Measurements from ENCODE around the gene RMRP. TPM values are rescaled to one million over a fixed set of nuclear protein-coding genes. Genes with fewer than 3 reads are reported as not detected.
"Not testable (repeated sequence)": the region's sequence is repeated elsewhere in the genome, so short reads cannot be mapped to it uniquely, and the experiment has no call there.

RMRP gene
- total RNA-seq, 1 donor from 2014 or later, result 18,328 TPM

DNA sequence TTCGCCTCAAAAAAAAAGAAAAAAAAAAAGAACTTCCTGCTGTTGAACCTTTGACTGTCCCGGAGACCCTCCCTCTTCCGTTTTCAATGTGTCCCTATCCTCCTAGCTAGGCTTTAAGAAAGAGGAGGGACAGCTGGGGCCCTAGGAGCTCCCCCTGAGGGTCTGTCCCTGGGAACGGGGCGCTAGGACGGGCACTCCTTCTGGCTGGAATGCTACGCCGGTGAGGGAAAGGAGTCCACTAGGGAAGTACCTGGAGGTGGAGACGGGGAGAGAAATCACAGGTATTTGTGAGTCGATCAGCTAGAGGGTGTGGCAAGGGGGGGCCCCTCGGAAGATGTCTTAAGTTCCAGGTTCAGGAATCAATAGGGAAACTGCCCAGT lies 11.7 kb downstream of the RMRP start:
- H3K4me1 Mint-ChIP-seq (ENCODE audit: unreplicated experiment), result peaks cover 17% of the 10 kb centered on the region
- H3K4me3 Mint-ChIP-seq, result peak overlapping the region; percentile 95
- peaks cover 4% of the 10 kb centered on the region for H3K36me3 Mint-ChIP-seq
- H3K27me3 Mint-ChIP-seq, result no peaks in the 10 kb centered on the region
- no peaks in the 10 kb centered on the region for H3K9me3 Mint-ChIP-seq
- no peak for TF ChIP-seq CTCF (conservative IDR thresholded peaks at IDR 0.05)
- DNase-seq (ENCODE audit: extremely low spot score, unreplicated experiment), result no peak
- peak overlapping the region; percentile 98 for H3K27ac Mint-ChIP-seq

- H3K36me3 Mint-ChIP-seq; DNase-seq (ENCODE audit: extremely low spot score, unreplicated experiment); H3K27me3 Mint-ChIP-seq; H3K9me3 Mint-ChIP-seq: not testable (repeated sequence)
- peaks cover 17% of the 10 kb centered on the region for H3K4me1 Mint-ChIP-seq (ENCODE audit: unreplicated experiment)
- peak overlapping the region; percentile 98 for H3K27ac Mint-ChIP-seq
- peak overlapping the region; percentile 95 for H3K4me3 Mint-ChIP-seq
These were observed 12.1 kb downstream of the RMRP start for GRCh38 chr9:35645736-35646135.

DNA sequence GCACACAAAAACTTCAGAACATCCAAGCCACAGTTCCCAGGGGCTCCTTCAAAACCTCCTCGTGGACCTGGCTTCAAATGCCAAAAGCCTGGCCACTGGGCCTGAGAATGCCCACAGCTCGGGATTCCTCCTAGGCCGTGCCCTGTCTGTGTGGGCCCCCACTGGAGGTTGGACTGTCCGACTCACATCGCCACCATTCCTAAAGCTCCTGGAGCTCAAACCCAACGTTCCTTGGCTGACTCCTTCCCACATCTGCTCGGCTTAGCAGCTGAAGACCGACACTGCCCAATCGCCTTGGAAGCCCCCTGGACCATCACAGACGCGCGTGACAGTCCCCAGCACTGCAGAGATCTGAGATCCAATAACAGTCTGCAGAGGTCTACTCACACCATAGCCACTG lies 14.8 kb downstream of the RMRP start:
- Mint-ChIP-seq H3K9me3 (no peaks in the 10 kb centered on the region), H3K27ac (no peak overlapping the region), H3K36me3 (peaks cover 7% of the 10 kb centered on the region), H3K4me1 (ENCODE audit: unreplicated experiment) (peaks cover 12% of the 10 kb centered on the region), H3K27me3 (no peaks in the 10 kb centered on the region), H3K4me3 (no peak overlapping the region)
- DNase-seq (ENCODE audit: extremely low spot score, unreplicated experiment), result no peak
- TF ChIP-seq CTCF (conservative IDR thresholded peaks at IDR 0.05), result no peak

DNA sequence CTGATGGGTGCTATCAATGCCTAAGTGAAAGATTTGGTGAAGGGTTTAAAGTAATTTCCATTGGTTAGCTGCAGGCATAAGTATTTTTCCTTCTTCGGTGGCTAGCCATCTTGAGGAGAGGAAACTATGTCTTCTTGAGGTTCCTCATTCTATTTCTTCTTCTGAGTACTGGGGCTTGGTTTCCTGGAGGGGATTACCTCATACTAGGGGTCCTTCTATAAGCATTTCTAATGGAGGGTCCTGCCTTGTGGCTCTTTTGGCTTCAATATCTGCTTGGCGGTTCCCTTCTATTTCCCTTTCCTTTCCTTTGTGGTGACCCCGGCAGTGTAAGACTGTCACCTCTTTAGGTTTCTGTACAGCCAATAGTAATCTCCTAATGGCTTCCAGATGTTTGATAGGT lies 16.3 kb downstream of the RMRP start:
- H3K36me3 Mint-ChIP-seq, result peaks cover 10% of the 10 kb centered on the region
- not testable (repeated sequence) for H3K4me3 Mint-ChIP-seq; H3K27me3 Mint-ChIP-seq; H3K4me1 Mint-ChIP-seq (ENCODE audit: unreplicated experiment); H3K9me3 Mint-ChIP-seq; H3K27ac Mint-ChIP-seq; DNase-seq (ENCODE audit: extremely low spot score, unreplicated experiment)

GRCh38 chr9:35640431-35640830 lies 17.4 kb downstream of the RMRP start:
- H3K27ac Mint-ChIP-seq; H3K9me3 Mint-ChIP-seq; H3K4me3 Mint-ChIP-seq; H3K27me3 Mint-ChIP-seq; DNase-seq (ENCODE audit: extremely low spot score, unreplicated experiment); H3K4me1 Mint-ChIP-seq (ENCODE audit: unreplicated experiment): not testable (repeated sequence)
- H3K36me3 Mint-ChIP-seq, result peaks cover 10% of the 10 kb centered on the region

DNA sequence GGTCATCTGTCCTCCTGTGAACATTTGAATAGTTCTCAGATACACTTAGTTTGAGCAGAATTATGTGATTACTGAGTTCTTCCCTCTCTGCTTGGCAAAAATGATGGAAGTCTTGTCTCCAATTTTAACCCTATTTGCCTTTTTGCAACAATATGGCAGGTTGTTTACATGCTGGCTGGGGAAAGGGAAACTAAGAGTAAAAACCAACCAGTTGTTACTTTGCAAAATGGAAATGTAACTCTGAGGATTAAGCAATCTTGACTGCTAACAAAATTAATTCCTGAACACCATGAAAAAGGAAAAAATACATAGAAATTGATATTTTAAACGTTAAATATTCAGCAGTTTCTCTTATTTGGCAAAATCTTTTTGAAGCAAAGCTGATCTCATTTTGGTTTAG lies 18.2 kb downstream of the RMRP start:
- DNase-seq (ENCODE audit: extremely low spot score, unreplicated experiment), result no peak
- Mint-ChIP-seq H3K27ac (no peak overlapping the region), H3K4me1 (ENCODE audit: unreplicated experiment) (no peaks in the 10 kb centered on the region), H3K4me3 (no peak overlapping the region), H3K27me3 (peaks cover 5% of the 10 kb centered on the region), H3K9me3 (no peaks in the 10 kb centered on the region), H3K36me3 (peaks cover 10% of the 10 kb centered on the region)
- TF ChIP-seq CTCF (conservative IDR thresholded peaks at IDR 0.05), result no peak

DNA sequence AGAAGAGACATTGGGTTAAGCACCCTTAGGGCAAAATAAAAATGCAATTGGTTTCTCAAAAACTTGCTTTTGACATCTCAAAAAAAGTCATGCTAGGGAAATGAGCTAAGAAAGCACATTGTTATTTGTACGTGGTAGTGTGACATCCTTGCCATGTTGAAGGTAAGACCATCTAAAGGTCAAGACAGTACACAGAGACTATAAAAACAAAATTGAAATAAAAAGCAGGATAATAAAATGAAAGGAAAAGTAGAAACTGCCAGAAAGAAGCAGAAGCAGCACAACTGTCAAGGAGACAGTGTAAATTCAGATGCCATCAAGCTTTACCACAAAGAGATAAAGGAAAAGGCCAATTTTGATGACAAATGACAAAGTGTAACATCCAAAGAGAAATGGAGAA lies 18.6 kb downstream of the RMRP start:
- not testable (repeated sequence) for H3K4me1 Mint-ChIP-seq (ENCODE audit: unreplicated experiment); H3K27me3 Mint-ChIP-seq; H3K9me3 Mint-ChIP-seq; DNase-seq (ENCODE audit: extremely low spot score, unreplicated experiment); H3K27ac Mint-ChIP-seq; H3K4me3 Mint-ChIP-seq
- H3K36me3 Mint-ChIP-seq, result peaks cover 10% of the 10 kb centered on the region

DNA sequence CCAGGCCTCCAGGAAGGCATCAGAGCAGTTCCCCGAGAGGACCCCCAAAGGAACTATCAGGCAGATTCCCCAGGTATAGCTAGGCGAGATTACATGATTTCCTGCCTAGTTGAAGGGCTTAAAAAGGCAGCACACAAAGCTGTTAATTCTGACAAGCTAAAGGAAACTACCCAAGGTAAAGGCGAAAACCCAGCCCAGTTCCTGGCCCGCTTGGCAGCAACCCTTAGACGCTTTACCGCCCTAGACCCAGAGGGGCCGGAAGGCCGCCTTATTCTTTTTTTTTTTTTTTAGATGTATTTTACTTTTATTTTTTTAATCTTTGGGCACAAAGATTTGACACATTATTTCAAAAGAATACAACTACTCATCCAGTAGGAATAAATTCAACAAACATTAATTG lies 19.1 kb downstream of the RMRP start:
- H3K27ac Mint-ChIP-seq; H3K9me3 Mint-ChIP-seq; H3K27me3 Mint-ChIP-seq; H3K4me1 Mint-ChIP-seq (ENCODE audit: unreplicated experiment); H3K4me3 Mint-ChIP-seq; DNase-seq (ENCODE audit: extremely low spot score, unreplicated experiment): not testable (repeated sequence)
- peaks cover 10% of the 10 kb centered on the region for H3K36me3 Mint-ChIP-seq

DNA sequence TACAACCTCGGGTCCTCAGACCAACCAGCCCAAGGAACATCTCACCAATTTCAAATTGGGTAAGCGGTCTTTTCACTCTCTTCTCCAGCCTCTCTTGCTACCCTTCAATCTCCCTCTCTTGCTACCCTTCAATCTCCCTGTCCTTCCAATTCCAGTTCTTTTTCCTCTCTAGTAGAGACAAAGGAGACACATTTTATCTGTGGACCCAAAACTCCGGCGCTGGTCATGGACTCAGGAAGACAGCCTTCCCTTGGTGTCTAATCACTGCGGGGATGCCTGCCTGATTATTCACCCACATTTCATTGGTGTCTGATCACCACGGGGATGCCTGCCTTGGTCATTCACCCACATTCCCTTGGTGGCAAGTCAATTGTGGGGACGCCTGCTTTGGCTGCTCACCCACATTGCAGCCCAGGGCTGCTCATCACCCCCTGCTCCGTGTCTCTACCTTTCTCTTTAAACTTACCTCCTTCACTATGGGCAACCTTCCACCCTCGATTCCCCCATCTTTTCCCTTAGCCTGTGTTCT lies 20.3 kb downstream of the RMRP start:
- DNase-seq (ENCODE audit: extremely low spot score, unreplicated experiment); H3K27ac Mint-ChIP-seq; H3K9me3 Mint-ChIP-seq; H3K4me1 Mint-ChIP-seq (ENCODE audit: unreplicated experiment); H3K27me3 Mint-ChIP-seq; H3K4me3 Mint-ChIP-seq: not testable (repeated sequence)
- peaks cover 10% of the 10 kb centered on the region for H3K36me3 Mint-ChIP-seq

GRCh38 chr9:35636877-35637246 lies 21.0 kb downstream of the RMRP start:
- H3K27me3 Mint-ChIP-seq; H3K9me3 Mint-ChIP-seq; DNase-seq (ENCODE audit: extremely low spot score, unreplicated experiment); H3K4me1 Mint-ChIP-seq (ENCODE audit: unreplicated experiment); H3K27ac Mint-ChIP-seq; H3K4me3 Mint-ChIP-seq: not testable (repeated sequence)
- H3K36me3 Mint-ChIP-seq, result peaks cover 10% of the 10 kb centered on the region

All from type B pancreatic cell (in vitro differentiated cells).